SK-N-MC (cell line): ENCODE results near the gene MAT2A.

Source experiments
- EZH2 ChIP-seq: fragments of 200-600 bp; sonication (generic); IDR thresholded peaks from one replicate; pipeline ENCODE4 v1.6.1; 2017; ENCODE audit warnings: antibody characterized with exemption
- FOXP2 ChIP-seq: optimal IDR thresholded peaks from 2 replicates; pipeline ENCODE3; 2011; ENCODE audit warnings: mild to moderate bottlenecking, moderate library complexity; ENCODE audit not compliant: insufficient read depth; ENCODE audit errors: extremely low read length, control extremely low read depth
- POLR2AphosphoS5 ChIP-seq: IDR thresholded peaks from 2 replicates; pipeline ENCODE4 v1.6.1; 2012; ENCODE audit warnings: mild to moderate bottlenecking, low read depth, low read length, borderline replicate concordance

- TF ChIP-seq EZH2 (no peak), POLR2AphosphoS5 (no peak), FOXP2 (no peak)
Observed at GRCh38 chr2:85590950-85591349, 52.0 kb downstream of the MAT2A start.
